Stimulated activated CD4-positive, alpha-beta T cell treated with anti-CD3 and anti-CD28 coated beads, Interleukin-1b, Interleukin-23, amount 100 ng/mL, for 48 hours (primary cell): ENCODE results near the gene CRYM.
"Not testable (repeated sequence)": the region's sequence is repeated elsewhere in the genome, so short reads cannot be mapped to it uniquely, and the experiment has no call there.

Experiments used
- DNase-seq: peaks from one replicate; pipeline ENCODE4 v3.0.0-alpha.2; 2020

The CRYM gene

DNA sequence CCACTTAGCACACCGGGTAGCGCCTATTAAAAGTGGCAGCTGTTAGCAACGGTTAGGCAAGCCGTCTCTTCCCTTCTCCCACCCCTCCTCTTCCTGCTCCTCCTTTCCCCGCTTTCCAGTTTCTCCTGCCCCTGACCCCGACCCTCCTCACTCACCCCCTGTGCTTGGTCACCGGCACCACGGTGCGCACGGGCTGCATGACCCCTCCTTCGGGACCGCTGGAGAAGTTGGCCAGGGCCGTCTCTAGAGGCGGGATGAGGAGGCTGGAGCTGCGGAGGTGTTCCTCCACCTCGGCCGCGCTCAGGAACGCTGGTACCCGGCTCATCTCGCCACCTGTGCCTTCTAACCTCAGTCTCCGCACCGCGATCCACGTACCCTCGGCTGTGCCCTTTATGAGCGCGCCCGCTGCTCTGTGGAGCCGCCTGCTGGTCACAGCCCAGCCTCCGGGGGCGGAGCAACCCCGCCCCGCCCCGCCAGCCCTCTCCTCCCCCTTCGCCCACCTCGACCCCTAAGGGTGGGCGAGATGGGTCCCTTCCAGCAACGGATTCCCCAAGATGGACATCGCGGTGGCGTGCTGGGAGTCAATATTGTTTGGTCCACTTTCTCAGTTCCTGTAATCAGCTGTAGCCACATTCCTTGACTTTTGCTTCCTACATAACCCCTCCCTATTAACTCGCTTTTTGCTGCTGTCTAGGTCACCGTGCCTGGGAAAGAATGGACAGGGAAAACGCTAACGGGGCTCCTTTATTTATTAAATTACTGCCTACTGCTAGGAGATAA is at the start of gene CRYM:
Gene CRYM (minus strand): TSS at position 364 of the 780 bp plus-strand sequence. CDS start 39 bp downstream, at position 325.
- DNase-seq, result peak; percentile 47

DNA sequence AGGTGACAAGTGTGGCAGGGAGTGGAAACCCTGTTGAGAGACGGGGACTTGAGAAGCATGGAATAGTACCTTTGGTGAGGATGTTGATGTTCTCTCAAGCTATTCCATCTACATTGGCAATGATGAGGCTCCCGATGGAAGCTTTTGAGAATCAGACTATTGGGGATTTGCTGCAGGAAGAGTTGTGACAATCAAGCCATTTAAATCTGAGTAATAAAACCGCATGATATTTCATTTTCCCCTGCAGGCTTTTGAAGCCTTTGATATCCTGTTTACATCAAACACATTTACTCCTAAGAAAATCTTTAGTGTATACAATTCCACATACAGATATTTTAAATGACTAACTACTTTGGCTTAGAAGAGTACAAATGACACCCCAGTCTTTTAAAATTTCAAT is 49.0 kb upstream of the CRYM start:
- no peak for DNase-seq

DNA sequence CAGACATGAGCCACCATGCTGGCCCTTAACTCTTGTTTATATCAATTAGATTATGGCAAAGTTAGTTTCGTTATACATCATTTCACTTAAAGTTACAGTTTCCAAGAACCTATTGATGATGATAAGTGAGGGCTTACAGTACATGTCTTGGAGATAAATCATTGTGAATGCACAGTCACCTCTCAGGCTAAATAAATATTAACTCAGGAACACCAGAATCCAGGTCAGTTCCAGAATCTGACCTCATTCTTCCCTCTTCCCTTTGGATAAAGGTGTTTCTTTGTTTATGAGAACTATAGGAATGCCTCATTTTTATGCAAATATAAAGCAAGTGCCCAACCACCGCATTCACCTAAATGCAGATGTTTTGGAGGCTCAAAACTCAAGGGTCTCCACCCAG is 48.4 kb upstream of the CRYM start:
- no peak for DNase-seq

DNA sequence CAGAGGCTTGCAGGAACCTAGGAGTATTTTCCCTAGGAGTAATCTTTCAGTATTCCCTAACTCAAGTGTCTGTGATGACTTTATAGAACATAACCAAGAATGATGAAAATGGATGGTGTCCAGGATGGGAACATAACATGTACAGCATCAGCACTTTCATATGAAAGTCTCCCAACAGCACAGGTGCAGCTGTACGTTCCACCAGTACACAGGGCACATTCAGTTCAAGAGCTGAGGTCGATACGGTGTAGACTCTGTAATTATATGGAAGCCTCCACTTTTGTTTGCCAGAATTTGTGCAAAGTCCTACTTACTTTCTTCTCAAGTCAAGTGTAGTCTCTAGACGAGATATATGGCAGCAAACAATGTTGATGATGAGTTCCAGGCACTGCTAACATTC is 46.2 kb upstream of the CRYM start:
- DNase-seq, result no peak

DNA sequence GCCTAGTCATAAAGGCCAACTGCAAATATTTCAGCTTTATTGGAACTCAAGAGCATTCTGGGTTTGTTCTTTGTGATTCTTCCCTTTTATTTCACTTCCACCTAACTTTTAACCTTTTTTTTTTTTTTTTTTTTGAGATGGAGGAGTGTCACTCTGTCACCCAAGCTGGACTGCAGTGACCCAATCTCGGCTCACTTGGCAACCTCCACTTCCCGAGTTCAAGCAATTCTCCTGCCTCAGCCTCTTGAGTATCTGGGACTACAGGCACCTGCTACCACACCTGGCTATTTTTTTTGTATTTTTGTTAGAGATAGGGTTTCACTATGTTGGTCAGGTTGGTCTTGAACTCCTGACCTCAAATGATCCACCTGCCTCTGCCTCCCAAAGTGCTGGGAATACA is 44.2 kb upstream of the CRYM start:
- not testable (repeated sequence) for DNase-seq

DNA sequence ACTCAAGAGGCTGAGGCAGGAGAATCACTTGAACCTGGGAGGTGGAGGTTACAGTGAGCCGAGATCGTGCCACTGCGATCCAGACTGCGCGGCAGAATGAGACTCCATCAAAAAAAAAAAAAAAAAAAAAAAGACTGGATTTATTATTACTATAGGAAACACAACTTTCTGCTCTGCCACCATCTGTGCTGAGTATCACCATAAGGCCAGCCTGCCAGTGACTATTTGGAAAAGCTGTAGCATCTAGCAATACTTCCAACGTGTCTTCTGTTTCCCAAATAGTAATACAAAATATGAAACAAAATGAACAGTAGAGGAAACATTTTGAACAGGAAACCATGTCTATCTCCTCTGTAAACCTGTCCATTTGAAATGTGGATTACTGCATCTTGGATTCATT is 43.6 kb upstream of the CRYM start:
- DNase-seq, result no peak

DNA sequence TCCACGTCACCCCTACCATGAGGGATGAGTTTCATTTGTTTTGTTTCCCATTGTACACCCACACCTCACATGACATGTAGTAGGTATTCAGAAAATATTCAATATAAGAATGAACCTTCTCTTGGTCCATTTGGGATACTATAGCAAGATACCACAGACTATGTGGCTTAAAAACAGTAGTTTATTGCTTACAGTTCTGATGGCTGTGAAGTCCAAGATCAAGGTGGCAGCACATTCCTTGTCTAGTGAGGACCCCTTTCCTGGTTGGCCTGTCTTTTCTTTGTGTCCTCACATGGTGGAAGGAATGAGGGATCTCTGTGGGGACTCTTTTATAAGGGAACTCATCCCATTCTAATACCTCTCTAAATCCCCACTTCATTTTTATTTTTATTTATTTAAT is 36.2 kb upstream of the CRYM start:
- DNase-seq, result no peak

DNA sequence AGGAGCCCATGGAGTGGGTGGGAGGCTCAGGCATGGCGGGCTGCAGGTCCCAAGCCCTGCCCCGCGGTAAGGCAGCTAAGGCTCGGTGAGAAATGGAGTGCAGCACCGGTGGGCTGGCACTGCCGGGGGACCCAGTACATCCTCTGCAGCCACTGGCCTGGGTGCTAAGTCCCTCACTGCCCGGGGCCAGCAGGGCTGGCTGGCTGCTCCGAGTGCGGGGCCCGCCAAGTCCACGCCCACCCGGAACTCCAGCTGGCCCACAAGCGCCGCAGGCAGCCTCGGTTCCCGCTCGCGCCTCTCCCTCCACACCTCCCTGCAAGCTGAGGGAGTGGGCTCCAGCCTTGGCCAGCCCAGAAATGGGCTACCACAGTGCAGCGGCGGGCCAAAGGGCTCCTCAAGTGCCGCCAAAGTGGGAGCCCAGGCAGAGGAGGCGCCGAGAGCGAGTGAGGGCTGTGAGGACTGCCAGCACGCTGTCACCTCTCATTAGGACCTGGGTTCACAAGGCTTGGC is 34.8 kb upstream of the CRYM start:
- DNase-seq, result not testable (repeated sequence)

DNA sequence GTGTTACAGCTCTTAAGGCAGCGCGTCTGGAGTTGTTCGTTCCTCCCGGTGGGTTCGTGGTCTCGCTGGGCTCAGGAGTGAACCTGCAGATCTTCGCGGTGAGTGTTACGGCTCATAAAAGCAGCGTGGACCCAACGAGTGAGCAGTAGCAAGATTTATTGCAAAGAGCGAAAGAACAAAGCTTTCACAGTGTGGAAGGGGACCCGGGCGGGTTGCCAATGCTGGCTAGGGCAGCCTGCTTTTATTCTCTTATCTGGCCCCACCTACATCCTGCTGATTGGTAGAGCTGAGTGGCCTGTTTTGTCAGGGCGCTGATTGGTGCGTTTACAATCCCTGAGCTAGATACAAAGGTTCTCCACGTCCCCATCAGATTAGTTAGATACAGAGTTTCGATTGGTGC is 34.0 kb upstream of the CRYM start:
- not testable (repeated sequence) for DNase-seq

DNA sequence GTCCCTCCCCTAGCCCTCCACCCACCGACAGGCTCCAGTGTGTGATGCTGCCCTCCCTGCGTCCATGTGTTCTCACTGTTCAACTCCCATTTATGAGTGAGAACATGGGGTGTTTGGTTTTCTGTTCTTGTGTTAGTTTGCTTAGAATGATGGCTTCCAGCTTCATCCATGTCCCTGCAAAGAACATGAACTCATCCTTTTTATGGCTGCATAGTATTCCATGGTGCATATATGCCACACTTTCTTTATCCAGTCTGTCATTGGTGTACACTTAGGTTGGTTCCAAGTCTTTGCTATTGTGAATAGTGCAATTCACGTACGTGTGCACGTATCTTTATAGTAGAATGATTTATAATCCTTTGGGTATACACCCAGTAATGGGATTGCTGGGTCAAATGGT is 28.6 kb upstream of the CRYM start:
- not testable (repeated sequence) for DNase-seq

DNA sequence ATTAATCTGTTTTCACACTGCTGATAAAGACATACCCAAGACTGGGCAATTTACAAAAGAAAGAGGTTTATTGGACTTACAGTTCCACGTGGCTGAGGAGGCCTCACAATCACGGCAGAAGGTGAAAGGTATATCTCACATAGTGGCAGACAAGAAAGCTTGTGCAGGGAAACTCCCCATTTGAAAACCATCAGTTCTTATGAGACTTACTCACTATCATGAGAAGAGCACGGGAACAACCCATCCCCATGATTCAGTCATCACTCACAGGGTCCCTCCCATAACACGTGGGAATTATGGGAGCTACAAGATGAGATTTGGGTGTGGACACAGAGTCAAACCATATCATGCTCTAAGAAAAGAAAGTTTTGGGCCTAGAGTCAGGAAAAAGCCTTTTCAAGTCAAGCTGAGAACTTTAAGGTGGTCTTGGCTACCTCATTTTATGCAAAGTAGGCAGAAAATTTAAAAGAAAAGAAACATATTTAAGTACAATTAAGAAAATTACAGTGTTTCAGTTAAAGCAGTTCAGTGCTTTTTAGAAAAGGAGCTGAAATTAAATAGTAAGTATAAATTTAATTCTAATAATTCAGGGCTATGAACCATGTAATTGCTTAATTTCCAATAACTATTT is 24.9 kb upstream of the CRYM start:
- DNase-seq, result peak; percentile 9

DNA sequence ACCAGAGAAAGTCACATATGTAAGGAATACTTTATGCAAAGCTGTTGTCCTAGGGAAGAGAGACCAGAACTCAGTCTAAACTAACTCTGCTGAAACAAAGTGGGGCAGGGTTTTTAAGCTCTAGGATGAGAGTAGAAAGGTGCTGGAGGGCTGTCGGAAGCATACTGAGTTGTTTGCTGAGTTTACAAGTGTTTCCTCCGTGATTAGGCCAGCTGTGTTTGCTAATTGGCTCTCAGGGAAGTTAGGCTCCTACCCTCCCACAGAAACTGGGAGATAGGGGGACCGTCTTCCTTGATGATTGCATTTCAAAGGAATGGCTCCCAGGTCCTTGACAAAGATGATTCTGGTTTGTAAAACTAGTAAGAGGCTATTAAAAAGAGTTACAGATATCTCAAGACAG is 24.4 kb upstream of the CRYM start:
- no peak for DNase-seq

DNA sequence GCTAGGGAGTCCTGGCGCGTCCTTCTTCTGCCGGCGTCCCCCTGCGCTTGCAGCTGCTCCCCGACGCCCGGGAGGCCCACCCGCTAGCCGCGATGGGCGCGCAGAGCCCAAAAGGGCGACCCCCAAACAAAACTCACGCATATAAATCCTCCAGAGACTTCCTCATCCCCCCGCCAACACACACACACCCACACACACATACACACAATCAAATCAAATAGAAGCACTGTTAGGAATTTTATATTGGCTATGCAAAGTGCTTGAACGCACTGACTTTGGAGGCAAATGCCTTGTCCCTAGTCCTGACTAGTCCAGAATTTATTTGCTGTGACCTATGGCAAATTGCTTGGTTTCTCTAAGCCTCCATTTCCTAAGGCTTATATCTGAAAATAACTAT is 23.8 kb upstream of the CRYM start:
- no peak for DNase-seq

DNA sequence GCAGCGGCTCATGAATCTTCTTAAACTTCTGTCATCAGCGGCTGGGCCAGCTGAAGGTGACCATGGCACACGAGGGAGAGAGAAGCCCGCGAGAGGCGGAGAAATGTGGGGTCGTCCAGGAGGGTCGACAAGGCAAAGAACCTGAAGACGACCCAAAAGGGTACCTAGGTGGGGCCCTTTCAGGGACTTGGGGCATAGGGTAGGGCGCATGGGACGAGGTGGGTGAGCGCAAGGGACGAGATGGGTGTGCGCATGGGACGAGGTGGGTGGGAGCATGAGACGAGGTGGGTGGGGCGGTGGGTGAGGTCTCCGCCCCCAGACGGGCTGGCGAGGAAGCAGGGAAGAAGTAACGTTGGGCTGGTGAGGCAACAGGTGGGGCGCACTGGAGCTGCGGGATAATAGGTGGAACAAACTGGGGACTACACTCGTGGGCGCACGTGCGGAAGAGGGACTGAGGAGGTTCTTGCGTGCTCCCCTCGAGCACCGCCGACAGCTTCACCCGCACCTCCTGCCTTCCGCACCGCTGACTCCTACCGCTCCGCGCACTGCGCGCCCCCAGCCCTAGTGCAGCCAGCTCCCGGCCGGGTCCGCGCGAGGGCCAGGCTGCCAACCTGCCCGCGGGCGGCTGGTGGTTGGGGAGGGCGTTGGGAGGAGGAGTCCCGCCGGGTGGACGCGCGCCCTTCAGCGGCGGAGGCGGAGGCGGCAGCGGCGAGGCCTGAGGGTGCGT is 23.2 kb upstream of the CRYM start:
- DNase-seq, result peak; percentile 38

DNA sequence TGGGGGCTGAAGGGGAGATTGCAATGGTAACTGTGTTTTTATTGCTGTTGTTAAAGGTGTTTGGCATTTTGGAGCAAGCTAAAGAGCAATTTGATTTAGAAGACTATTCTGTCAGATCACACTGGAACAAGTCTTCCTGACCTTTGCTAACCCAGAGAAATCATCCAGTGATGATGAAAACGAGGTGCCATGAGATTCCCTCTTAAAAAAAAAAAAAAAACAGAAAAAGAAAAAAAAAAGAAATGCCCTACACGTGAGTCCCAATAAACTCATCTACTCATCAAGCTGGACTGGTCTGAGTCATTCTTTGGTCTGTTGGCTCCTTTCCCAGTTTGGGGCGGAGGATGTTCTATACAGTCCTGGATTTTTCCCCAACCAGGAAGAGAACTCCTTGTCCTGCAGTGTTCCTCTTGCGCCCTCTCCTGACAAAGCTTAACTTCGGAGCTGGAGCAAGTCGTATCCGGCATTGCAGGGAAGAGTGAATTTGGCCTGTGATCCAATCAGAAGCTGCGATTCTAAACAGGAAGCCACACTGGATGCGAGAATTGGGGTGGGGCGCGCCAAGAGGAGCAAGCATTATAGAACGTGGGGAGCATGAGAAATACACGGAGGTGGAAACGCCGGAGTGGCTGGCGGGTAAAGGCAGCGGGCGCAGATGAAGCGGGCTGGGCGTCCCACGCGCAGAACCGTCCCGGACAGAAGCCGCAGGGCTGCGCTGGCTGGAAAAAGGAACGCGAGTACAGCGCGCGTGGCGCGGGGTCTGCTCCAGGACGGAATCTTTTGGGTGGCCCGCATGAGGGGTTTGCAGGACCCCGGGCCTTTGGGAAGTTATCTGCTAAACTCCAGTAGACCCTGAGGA is 22.4 kb upstream of the CRYM start:
- DNase-seq, result peak; percentile 73

DNA sequence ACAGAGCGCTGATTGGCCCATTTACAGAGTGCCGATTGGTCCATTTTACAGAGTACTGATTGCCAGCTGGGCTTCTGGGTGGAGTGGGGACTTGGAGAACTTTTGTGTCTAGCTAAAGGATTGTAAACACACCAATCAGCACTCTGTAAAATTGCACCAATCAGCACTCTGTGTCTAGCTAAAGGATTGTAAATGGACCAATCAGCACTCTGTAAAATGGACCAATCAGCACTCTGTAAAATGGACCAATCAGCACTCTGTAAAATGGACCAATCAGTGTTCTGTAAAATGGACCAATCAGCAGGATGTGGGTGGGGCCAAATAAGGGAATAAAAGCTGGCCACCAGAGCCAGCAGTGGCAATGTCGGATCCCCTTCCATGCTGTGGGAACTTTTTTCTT is 11.7 kb upstream of the CRYM start:
- DNase-seq, result not testable (repeated sequence)

DNA sequence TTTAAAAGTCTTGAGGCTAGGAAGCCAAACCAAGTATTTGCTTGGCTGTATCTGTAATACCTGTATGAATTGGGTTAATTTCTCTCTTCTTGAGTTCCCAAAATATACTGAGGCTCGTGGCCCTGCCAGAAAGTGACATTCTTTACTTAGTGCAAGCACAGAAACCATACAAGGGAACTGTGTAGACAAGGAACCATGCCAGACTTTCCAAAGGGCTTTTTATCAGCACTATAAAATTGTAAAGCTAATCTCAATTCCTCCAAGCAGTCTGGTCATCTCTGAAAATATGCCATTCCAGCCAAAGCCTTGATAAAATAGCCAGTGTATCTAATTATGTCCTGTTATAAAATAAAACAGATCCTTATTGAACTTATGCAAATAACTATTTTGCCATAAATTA is 7.2 kb upstream of the CRYM start:
- DNase-seq, result no peak

DNA sequence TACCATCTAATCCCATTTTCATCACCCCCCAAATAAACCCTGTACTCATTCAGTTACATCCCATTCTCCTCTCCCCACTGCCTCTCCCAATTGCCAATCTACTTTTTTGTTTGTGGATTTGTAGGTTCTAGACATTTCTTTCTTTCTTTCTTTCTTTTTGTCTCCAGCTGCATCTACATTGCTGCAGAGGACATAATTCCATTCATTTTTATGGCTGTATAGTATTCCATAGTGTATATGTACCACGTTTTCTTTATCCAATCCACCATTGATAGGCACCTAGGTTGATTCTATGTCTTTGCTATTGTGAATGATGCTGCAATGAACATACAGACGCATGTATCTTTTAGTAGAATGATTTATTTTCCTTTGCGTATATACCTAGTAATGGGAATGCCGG is 6.3 kb upstream of the CRYM start:
- DNase-seq, result no peak

DNA sequence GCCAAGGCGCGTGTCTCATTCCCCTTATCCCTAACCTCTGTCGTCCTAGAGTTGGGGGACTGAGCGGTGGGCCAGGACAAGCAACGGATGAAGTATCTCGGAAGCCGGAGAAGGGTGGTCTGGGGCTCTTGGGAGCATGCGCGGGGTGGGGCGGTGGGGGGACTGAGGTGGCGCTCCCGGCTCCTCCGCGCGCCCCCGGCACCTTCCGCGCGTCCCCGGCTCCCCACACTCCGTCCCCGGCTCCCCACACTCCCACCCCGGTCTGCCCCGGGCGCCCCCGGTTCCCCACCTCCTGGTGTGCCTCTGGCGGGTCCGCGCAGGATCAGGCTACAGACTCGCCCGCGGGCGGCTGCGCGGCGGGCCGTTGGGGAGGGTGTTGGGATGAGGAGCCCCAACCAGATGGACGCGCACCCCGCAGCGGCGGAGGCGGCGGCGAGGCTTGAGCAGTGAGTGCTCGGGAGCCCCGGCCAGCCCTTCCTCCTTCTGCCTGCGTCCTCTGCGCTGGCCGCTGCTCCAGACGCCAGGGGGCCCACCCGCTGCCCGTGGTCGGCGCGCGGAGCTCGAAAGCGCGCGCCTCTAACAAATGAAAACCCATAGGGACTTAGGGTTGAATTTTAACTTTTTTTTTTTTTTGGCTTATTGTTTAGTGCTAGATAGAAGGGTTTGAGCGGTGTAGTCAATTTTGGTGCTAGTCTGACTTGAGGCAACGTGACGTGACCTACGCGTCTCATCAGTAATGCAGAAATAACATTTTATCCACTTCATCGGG is 5.6 kb upstream of the CRYM start:
- no peak for DNase-seq

DNA sequence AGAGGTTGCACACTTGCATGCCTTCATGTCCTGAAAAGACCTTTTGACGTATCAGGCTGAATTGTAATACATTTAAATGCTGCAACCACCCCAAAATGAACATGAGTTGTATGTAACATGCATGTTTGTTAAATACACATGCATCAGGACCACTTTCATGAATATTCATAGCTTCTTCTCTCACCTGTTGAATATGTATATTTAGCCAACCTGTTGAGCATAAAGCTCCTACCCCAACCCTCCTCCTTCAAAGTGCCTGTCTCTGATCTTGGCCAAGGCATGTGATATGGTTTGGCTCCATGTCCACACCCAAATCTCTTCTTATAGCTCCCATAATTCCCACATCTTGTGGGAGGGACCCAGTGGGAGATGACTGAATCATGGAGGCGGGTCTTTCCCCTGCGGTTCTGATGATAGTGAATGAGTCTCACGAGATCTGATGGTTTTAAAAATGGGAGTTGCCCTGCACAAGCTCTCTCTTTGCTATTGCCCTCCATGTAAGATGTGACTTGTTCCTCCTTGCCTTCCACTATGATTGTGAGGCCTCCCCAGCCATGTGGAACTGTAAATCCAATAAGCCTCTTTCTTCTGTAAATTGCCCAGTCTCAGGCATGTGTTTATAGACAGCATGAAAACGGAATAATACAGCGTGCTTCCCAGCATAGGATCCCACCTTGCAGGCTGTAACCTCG is 3.8 kb upstream of the CRYM start:
- no peak for DNase-seq

DNA sequence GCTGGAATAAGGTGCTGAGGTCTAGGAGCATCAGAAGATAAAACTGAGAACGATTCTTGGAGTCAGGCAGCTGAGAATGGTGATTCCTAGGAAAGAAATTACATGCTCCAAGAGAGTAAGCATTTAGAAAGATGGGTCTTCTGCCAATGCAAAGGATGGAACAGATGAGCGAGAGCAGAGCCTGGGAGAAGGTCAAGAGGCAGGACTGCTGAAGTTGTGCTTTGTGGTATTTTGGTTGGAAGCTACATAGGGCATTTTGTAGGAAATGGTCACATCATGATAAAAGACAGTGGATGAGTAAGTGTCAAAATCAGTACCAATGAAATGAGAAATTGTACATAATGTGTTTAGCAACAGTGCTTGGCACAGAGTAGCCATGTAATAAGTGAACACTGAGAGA is 1.4 kb upstream of the CRYM start:
- no peak for DNase-seq
